ENCODE measurements around the gene MKLN1. TPM values are rescaled to one million over a fixed set of nuclear protein-coding genes. Genes with fewer than 3 reads are reported as not detected.
"Not testable (repeated sequence)": the region's sequence is repeated elsewhere in the genome, so short reads cannot be mapped to it uniquely, and the experiment has no call there.

The MKLN1 gene
- total RNA-seq, 1 donor from 2014 or later: 32.9 TPM

DNA sequence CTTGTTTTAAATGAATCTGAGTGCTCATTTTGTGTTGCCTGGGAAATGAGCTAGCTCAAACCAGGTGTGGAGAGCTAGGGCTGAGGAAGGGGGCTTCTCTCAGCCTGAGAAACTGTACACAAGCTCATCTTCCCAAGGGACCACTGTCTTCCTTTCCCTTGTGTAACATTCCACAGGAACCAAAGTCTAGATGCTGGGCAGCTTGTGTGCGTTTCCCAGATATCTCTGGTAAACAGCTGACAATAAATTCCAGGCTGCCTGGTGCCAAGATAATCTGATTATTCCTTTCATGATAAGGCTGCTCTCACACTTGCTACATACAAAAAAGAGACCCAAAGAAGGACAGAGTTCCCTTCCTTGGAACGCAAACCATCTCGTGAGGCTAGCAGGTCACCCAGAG lies 33.1 kb upstream of the MKLN1 start:
- Histone ChIP-seq H3K27ac (ENCODE audit: low read depth, low read length) (no peak overlapping the region), H3K4me1 (ENCODE audit: control insufficient read depth in 3 of 3, insufficient read depth in 3 of 3, low read length in 3 of 3) (peaks cover 0 to 13% (median 0%) of the 10 kb centered on the region in 3 donors), H3K4me3 (ENCODE audit: low read length in 3 of 3) (no peak overlapping the region), H3K9me3 (ENCODE audit: control insufficient read depth in 3 of 3, low read length in 3 of 3) (no peaks in the 10 kb centered on the region), H3K36me3 (ENCODE audit: control insufficient read depth in 3 of 3, insufficient read depth in 3 of 3, low read length in 3 of 3) (no peaks in the 10 kb centered on the region), H3K9ac (ENCODE audit: low read depth in 1 of 3, low read length in 3 of 3) (no peak overlapping the region), H3K27me3 (ENCODE audit: control insufficient read depth in 3 of 3, insufficient read depth in 3 of 3, low read length in 3 of 3) (no peaks in the 10 kb centered on the region)

DNA sequence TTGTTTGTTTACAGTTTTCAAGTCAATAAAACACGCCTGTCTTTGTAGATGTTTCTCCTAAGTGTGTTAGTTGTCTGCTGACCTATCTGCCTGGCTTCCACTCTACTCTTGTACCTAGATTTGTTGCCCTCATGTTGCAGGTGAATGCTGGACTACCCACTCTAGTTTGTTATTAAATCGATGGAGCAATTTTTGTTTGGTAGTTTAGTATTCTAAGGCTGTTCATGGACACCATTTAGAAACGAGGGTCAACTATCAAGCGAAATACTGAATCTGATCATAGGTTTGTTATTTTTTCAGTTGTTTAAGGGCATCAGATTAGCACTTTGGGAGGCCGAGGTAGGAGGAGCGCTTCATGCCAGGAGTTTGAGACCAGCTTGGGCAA lies 29.1 kb upstream of the MKLN1 start:
- H3K4me1 ChIP-seq (ENCODE audit: control insufficient read depth in 3 of 3, insufficient read depth in 3 of 3, low read length in 3 of 3): peaks cover 10 to 24% (median 11%) of the 10 kb centered on the region in 3 donors
- no peak overlapping the region for H3K9ac ChIP-seq (ENCODE audit: low read depth in 1 of 3, low read length in 3 of 3)

DNA sequence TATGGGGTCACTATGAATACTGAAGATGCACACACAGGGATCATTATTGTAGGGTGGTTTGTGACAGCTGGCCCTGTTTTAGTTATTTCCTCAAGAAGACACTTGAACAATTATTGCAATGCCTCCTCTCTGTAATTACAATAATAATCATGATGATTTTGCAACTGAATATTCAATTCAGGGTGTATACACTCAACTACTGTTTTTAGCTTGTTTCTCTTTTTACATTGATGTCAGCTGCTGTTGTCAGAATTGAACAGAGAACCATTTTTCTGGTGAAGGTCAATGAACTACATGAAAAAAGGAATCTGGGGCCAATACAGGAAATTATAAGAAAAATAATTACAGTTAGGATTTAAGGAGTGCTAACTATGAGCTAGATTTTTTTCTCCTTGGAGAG lies 28.6 kb upstream of the MKLN1 start:
- Histone ChIP-seq H3K27me3 (ENCODE audit: control insufficient read depth in 3 of 3, insufficient read depth in 3 of 3, low read length in 3 of 3) (no peaks in the 10 kb centered on the region), H3K9ac (ENCODE audit: low read depth in 1 of 3, low read length in 3 of 3) (no peak overlapping the region), H3K27ac (ENCODE audit: low read depth, low read length) (no peak overlapping the region), H3K4me1 (ENCODE audit: control insufficient read depth in 3 of 3, insufficient read depth in 3 of 3, low read length in 3 of 3) (peaks cover 10 to 24% (median 11%) of the 10 kb centered on the region in 3 donors), H3K9me3 (ENCODE audit: control insufficient read depth in 3 of 3, low read length in 3 of 3) (no peaks in the 10 kb centered on the region), H3K36me3 (ENCODE audit: control insufficient read depth in 3 of 3, insufficient read depth in 3 of 3, low read length in 3 of 3) (no peaks in the 10 kb centered on the region), H3K4me3 (ENCODE audit: low read length in 3 of 3) (no peak overlapping the region)

More for the DNA sequence above, 29.1 kb upstream of the MKLN1 start:
- Histone ChIP-seq H3K4me3 (ENCODE audit: low read length in 3 of 3) (no peak overlapping the region), H3K27ac (ENCODE audit: low read depth, low read length) (no peak overlapping the region), H3K27me3 (ENCODE audit: control insufficient read depth in 3 of 3, insufficient read depth in 3 of 3, low read length in 3 of 3) (no peaks in the 10 kb centered on the region), H3K9me3 (ENCODE audit: control insufficient read depth in 3 of 3, low read length in 3 of 3) (no peaks in the 10 kb centered on the region), H3K36me3 (ENCODE audit: control insufficient read depth in 3 of 3, insufficient read depth in 3 of 3, low read length in 3 of 3) (no peaks in the 10 kb centered on the region)

DNA sequence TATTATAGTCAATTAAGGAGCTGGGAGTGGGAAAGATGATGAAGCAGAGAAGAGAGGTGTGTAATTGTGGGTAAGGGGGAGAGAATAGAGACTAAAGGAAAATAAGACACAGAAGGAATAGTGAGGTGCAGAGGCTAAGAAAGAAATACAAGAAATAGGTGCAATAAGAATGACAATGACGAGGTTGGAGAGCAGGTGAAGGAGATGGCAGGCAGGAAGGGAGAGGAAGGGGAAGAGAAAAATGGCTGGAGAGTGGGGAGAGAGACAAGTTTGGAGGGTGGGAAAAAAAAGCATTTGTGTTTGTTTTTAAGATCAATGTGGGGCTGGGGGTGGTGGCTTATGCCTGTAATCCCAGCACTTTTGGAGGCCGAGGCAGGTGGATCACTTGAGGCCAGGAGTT lies 27.6 kb upstream of the MKLN1 start:
- Histone ChIP-seq H3K27me3 (ENCODE audit: control insufficient read depth in 3 of 3, insufficient read depth in 3 of 3, low read length in 3 of 3) (no peaks in the 10 kb centered on the region), H3K4me1 (ENCODE audit: control insufficient read depth in 3 of 3, insufficient read depth in 3 of 3, low read length in 3 of 3) (peaks cover 10 to 24% (median 11%) of the 10 kb centered on the region in 3 donors), H3K9ac (ENCODE audit: low read depth in 1 of 3, low read length in 3 of 3) (no peak overlapping the region), H3K9me3 (ENCODE audit: control insufficient read depth in 3 of 3, low read length in 3 of 3) (no peaks in the 10 kb centered on the region), H3K36me3 (ENCODE audit: control insufficient read depth in 3 of 3, insufficient read depth in 3 of 3, low read length in 3 of 3) (no peaks in the 10 kb centered on the region), H3K27ac (ENCODE audit: low read depth, low read length) (no peak overlapping the region), H3K4me3 (ENCODE audit: low read length in 3 of 3) (no peak overlapping the region)

DNA sequence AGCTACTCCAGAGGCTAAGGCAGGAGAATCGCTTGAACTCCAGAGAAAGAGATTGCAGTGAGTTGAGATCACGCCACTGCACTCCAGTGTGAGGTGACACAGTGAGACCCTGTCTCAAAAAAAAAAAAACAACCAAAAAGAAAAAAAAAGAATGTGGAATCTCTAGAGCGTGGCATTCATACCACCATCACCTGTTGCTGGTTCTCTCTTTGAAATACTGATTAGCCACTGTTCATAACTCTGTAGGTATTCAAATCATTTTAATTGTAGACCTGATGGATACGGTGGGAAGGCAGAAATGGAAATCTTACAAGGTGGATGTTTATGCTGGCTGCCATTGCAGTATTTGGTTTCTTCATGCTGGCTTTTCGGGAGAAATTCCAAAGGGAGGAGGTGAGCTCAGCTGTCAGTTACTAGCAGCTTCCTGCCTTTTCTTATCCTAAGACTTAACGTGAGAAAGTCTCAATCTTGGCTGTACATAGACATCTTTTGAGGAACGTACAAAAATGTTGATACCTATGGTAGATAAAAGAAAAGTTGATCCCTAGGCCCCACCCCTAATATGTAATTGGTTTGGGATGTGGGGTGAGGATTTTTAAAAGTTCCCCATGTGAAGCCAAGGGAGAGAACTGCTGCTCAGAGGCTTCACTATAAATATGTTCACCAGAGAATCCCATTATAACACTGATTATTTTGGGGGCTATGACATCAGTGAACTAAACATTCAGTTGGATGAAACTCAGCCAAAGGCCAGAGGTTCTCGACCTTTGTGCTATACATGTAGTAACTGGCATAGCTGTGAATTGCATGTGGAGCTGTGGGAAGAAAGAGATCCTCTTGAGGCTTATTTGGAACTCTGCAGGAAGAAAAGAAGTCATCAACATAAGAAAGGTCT lies 26.9 kb upstream of the MKLN1 start:
- no peaks in the 10 kb centered on the region for H3K9me3 ChIP-seq (ENCODE audit: control insufficient read depth in 3 of 3, low read length in 3 of 3)
- no peak overlapping the region for H3K4me3 ChIP-seq (ENCODE audit: low read length in 3 of 3)
- H3K9ac ChIP-seq (ENCODE audit: low read depth in 1 of 3, low read length in 3 of 3): peak overlapping the region in 1 of 3 donors; percentile 60
- H3K4me1 ChIP-seq (ENCODE audit: control insufficient read depth in 3 of 3, insufficient read depth in 3 of 3, low read length in 3 of 3): peaks cover 10 to 24% (median 11%) of the 10 kb centered on the region in 3 donors
- H3K27me3 ChIP-seq (ENCODE audit: control insufficient read depth in 3 of 3, insufficient read depth in 3 of 3, low read length in 3 of 3): no peaks in the 10 kb centered on the region
- no peaks in the 10 kb centered on the region for H3K36me3 ChIP-seq (ENCODE audit: control insufficient read depth in 3 of 3, insufficient read depth in 3 of 3, low read length in 3 of 3)
- H3K27ac ChIP-seq (ENCODE audit: low read depth, low read length): peak overlapping the region; percentile 63

DNA sequence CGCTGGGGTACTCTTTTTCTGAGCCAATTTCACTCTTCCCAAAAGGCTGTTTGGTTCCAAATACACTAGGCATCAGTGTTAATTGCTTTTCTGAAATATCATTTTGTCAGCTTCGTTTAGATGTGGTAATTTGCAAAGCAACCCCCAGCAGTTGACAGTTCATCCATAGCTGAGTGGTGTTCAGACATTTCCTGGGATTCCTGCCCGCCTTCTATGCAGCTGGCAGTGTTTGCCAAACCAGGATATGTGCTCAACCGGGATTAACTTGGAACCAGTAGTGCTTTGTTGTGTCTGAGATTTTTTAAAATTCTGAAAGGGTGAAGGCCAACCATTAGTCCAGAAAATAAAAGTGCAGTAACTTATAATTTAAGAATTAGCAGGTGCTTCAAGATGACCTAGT lies 25.2 kb upstream of the MKLN1 start:
- Histone ChIP-seq H3K27ac (ENCODE audit: low read depth, low read length) (no peak overlapping the region), H3K4me3 (ENCODE audit: low read length in 3 of 3) (no peak overlapping the region), H3K9ac (ENCODE audit: low read depth in 1 of 3, low read length in 3 of 3) (no peak overlapping the region), H3K4me1 (ENCODE audit: control insufficient read depth in 3 of 3, insufficient read depth in 3 of 3, low read length in 3 of 3) (peaks cover 10 to 24% (median 11%) of the 10 kb centered on the region in 3 donors), H3K36me3 (ENCODE audit: control insufficient read depth in 3 of 3, insufficient read depth in 3 of 3, low read length in 3 of 3) (no peaks in the 10 kb centered on the region), H3K9me3 (ENCODE audit: control insufficient read depth in 3 of 3, low read length in 3 of 3) (no peaks in the 10 kb centered on the region), H3K27me3 (ENCODE audit: control insufficient read depth in 3 of 3, insufficient read depth in 3 of 3, low read length in 3 of 3) (no peaks in the 10 kb centered on the region)

DNA sequence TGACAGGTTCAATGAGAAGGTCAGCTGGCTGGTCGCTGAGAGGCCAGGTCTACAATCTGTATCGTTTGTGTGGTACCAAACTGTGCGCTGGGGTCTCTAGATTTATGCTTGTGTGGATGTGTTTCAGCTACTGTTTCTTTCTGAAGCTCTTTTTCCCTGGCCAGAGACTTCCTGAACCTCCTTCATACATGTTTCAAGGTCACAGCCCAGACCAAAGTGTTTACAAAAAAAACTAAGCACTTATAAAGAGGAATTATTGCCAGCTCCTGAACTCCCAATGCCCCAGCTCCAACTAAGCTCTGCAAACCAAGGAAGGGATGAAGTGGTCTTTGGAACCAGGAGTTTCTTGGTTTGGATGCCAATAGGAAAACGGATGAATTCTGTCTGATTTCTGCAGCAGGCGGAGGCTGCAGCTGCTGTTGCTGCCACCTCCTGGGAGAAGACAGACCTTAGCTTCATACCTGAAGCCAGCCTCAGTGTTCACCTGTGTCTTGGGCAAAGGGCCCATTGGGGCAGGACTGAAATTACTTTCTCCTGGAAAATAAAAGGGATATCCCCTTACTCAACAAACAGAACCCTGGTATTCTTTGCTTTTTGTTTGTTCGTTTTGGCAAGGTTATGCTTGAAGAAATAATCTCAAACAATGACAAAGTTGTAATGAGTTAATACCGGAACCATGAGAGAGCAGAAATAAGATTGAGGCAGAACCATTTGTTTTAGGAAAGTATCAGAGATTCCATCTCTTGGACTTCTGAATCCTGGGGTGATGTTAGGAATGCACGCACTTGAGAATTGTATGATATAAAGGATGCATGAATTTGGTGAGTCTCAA lies 24.6 kb upstream of the MKLN1 start:
- Histone ChIP-seq H3K36me3 (ENCODE audit: control insufficient read depth in 3 of 3, insufficient read depth in 3 of 3, low read length in 3 of 3) (no peaks in the 10 kb centered on the region), H3K4me3 (ENCODE audit: low read length in 3 of 3) (no peak overlapping the region), H3K27ac (ENCODE audit: low read depth, low read length) (no peak overlapping the region), H3K9me3 (ENCODE audit: control insufficient read depth in 3 of 3, low read length in 3 of 3) (no peaks in the 10 kb centered on the region), H3K4me1 (ENCODE audit: control insufficient read depth in 3 of 3, insufficient read depth in 3 of 3, low read length in 3 of 3) (peaks cover 10 to 24% (median 11%) of the 10 kb centered on the region in 3 donors), H3K27me3 (ENCODE audit: control insufficient read depth in 3 of 3, insufficient read depth in 3 of 3, low read length in 3 of 3) (no peaks in the 10 kb centered on the region), H3K9ac (ENCODE audit: low read depth in 1 of 3, low read length in 3 of 3) (no peak overlapping the region)

DNA sequence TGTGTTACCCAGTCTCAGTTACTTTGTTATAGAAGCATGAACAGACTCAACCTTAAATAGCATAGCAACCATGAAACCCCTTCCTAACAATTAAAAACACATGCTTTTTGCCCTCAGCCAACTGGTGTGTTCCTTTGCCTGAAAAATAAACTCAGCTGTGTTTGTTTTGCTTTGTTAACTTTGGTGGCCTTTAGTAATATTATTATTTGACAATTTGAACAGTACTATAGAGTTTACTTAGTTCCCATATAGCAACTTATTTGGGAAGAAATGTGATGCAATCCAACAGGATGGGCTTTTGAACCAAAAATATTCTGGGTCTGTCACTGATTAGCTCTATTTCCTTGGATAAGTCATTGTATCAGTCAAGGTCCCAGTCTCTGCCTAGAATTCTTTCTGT lies 22.5 kb upstream of the MKLN1 start:
- H3K9me3 ChIP-seq (ENCODE audit: control insufficient read depth in 3 of 3, low read length in 3 of 3): no peaks in the 10 kb centered on the region
- H3K27ac ChIP-seq (ENCODE audit: low read depth, low read length): no peak overlapping the region
- H3K4me1 ChIP-seq (ENCODE audit: control insufficient read depth in 3 of 3, insufficient read depth in 3 of 3, low read length in 3 of 3): peaks cover 10 to 24% (median 11%) of the 10 kb centered on the region in 3 donors
- no peaks in the 10 kb centered on the region for H3K27me3 ChIP-seq (ENCODE audit: control insufficient read depth in 3 of 3, insufficient read depth in 3 of 3, low read length in 3 of 3)
- H3K9ac ChIP-seq (ENCODE audit: low read depth in 1 of 3, low read length in 3 of 3): no peak overlapping the region
- no peak overlapping the region for H3K4me3 ChIP-seq (ENCODE audit: low read length in 3 of 3)
- H3K36me3 ChIP-seq (ENCODE audit: control insufficient read depth in 3 of 3, insufficient read depth in 3 of 3, low read length in 3 of 3): no peaks in the 10 kb centered on the region

DNA sequence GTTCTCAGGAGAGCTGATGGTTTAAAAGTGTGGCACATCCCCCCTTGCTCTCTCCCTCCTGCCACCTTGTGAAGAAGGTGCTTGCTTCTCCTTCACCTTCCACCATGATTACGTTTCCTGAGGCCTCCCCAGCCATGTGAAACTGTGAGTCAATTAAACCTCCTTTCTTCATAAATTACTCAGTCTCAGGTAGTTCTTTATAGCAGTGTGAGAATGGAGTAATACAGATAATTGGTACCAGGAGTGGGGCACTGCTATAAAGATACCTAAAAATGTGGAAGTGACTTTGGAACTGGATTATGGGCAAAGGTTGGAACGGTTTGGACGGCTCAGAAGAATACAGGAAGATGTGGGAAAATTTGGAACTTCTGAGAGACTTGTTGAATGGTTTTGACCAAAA lies 21.6 kb upstream of the MKLN1 start:
- not testable (repeated sequence) for H3K36me3 ChIP-seq (ENCODE audit: control insufficient read depth in 3 of 3, insufficient read depth in 3 of 3, low read length in 3 of 3); H3K27ac ChIP-seq (ENCODE audit: low read depth, low read length); H3K27me3 ChIP-seq (ENCODE audit: control insufficient read depth in 3 of 3, insufficient read depth in 3 of 3, low read length in 3 of 3); H3K4me3 ChIP-seq (ENCODE audit: low read length in 3 of 3); H3K9me3 ChIP-seq (ENCODE audit: control insufficient read depth in 3 of 3, low read length in 3 of 3); H3K9ac ChIP-seq (ENCODE audit: low read depth in 1 of 3, low read length in 3 of 3)
- H3K4me1 ChIP-seq (ENCODE audit: control insufficient read depth in 3 of 3, insufficient read depth in 3 of 3, low read length in 3 of 3): peaks cover 6 to 19% (median 11%) of the 10 kb centered on the region in 3 donors

DNA sequence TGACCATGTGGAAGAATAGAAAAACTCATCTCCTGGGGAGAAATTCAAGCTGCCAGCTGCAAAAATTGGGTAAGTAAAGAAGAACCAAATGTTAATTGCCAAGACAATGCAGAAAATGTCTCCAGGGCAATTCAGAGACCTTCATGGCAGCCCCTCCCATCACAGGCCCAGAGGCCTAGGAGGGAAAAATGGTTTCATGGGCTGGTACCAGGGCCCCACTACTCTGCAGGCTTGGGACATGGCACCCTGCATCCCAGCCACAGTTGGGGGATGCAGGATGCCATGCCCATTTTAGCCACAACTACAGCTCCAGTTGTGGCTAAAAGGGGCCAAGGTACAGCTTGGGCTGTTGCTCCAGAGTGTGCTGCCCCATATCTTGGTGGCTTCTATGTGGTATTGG lies 20.9 kb upstream of the MKLN1 start:
- H3K9ac ChIP-seq (ENCODE audit: low read depth in 1 of 3, low read length in 3 of 3): no peak overlapping the region
- H3K27me3 ChIP-seq (ENCODE audit: control insufficient read depth in 3 of 3, insufficient read depth in 3 of 3, low read length in 3 of 3): no peaks in the 10 kb centered on the region
- no peak overlapping the region for H3K4me3 ChIP-seq (ENCODE audit: low read length in 3 of 3)
- no peak overlapping the region for H3K27ac ChIP-seq (ENCODE audit: low read depth, low read length)
- H3K4me1 ChIP-seq (ENCODE audit: control insufficient read depth in 3 of 3, insufficient read depth in 3 of 3, low read length in 3 of 3): peaks cover 6 to 14% (median 6%) of the 10 kb centered on the region in 3 donors
- no peaks in the 10 kb centered on the region for H3K9me3 ChIP-seq (ENCODE audit: control insufficient read depth in 3 of 3, low read length in 3 of 3)
- H3K36me3 ChIP-seq (ENCODE audit: control insufficient read depth in 3 of 3, insufficient read depth in 3 of 3, low read length in 3 of 3): no peaks in the 10 kb centered on the region

Data from skeletal muscle tissue (tissue), 4 donors.